ENCODE results near the gene KIAA1671. TPM values are rescaled to one million over a fixed set of nuclear protein-coding genes. Genes with fewer than 3 reads are reported as not detected.

Gene KIAA1671
- total RNA-seq, 1 donor from 2014 or later, result 62.1 TPM

GRCh38 chr22:25131198-25131887 lies 178.8 kb downstream of the KIAA1671 start:
- H3K27ac Mint-ChIP-seq, result no peak overlapping the region
- no peak for TF ChIP-seq CTCF (IDR thresholded peaks at IDR 0.05; ENCODE audit: unreplicated experiment)

GRCh38 chr22:25134028-25134427 lies 181.5 kb downstream of the KIAA1671 start:
- no peak for TF ChIP-seq CTCF (IDR thresholded peaks at IDR 0.05; ENCODE audit: unreplicated experiment)
- DNase-seq (ENCODE audit: low spot score, unreplicated experiment), result no peak
- H3K27ac Mint-ChIP-seq, result peak overlapping the region; percentile 45
- H3K27me3 Mint-ChIP-seq, result no peaks in the 10 kb centered on the region
- peaks cover 5% of the 10 kb centered on the region for H3K36me3 Mint-ChIP-seq (ENCODE audit: insufficient read depth)
- H3K9me3 Mint-ChIP-seq (ENCODE audit: low read depth), result peaks cover 4% of the 10 kb centered on the region
- H3K4me1 Mint-ChIP-seq (ENCODE audit: low read depth), result peaks cover 31% of the 10 kb centered on the region
- no peak overlapping the region for H3K4me3 Mint-ChIP-seq (ENCODE audit: low read depth)

More at GRCh38 chr22:25131198-25131887, 178.8 kb downstream of the KIAA1671 start:
- Mint-ChIP-seq H3K4me3 (ENCODE audit: low read depth) (no peak overlapping the region), H3K36me3 (ENCODE audit: insufficient read depth) (peaks cover 1% of the 10 kb centered on the region), H3K9me3 (ENCODE audit: low read depth) (no peaks in the 10 kb centered on the region), H3K4me1 (ENCODE audit: low read depth) (peaks cover 18% of the 10 kb centered on the region), H3K27me3 (no peaks in the 10 kb centered on the region)
- no peak for DNase-seq (ENCODE audit: low spot score, unreplicated experiment)

GRCh38 chr22:25134451-25134850 lies 181.9 kb downstream of the KIAA1671 start:
- H3K9me3 Mint-ChIP-seq (ENCODE audit: low read depth), result peaks cover 4% of the 10 kb centered on the region
- peak overlapping the region; percentile 45 for H3K27ac Mint-ChIP-seq
- H3K27me3 Mint-ChIP-seq, result no peaks in the 10 kb centered on the region
- H3K4me3 Mint-ChIP-seq (ENCODE audit: low read depth), result no peak overlapping the region
- no peak for DNase-seq (ENCODE audit: low spot score, unreplicated experiment)
- peaks cover 6% of the 10 kb centered on the region for H3K36me3 Mint-ChIP-seq (ENCODE audit: insufficient read depth)
- TF ChIP-seq CTCF (IDR thresholded peaks at IDR 0.05; ENCODE audit: unreplicated experiment), result no peak
- H3K4me1 Mint-ChIP-seq (ENCODE audit: low read depth), result peaks cover 31% of the 10 kb centered on the region

- Mint-ChIP-seq H3K4me3 (ENCODE audit: low read depth) (no peak overlapping the region), H3K27ac (peak overlapping the region; percentile 88), H3K4me1 (ENCODE audit: low read depth) (peaks cover 24% of the 10 kb centered on the region), H3K27me3 (no peaks in the 10 kb centered on the region), H3K9me3 (ENCODE audit: low read depth) (peaks cover 4% of the 10 kb centered on the region), H3K36me3 (ENCODE audit: insufficient read depth) (peaks cover 8% of the 10 kb centered on the region)
- DNase-seq (ENCODE audit: low spot score, unreplicated experiment), result no peak
- TF ChIP-seq CTCF (IDR thresholded peaks at IDR 0.05; ENCODE audit: unreplicated experiment), result no peak
Observed at GRCh38 chr22:25136953-25137576, 184.5 kb downstream of the KIAA1671 start.

- DNase-seq (ENCODE audit: low spot score, unreplicated experiment), result no peak
- no peaks in the 10 kb centered on the region for H3K27me3 Mint-ChIP-seq
- no peak for TF ChIP-seq CTCF (IDR thresholded peaks at IDR 0.05; ENCODE audit: unreplicated experiment)
Observed at GRCh38 chr22:25137577-25138525, 185.3 kb downstream of the KIAA1671 start.

More at GRCh38 chr22:25137577-25138525, 185.3 kb downstream of the KIAA1671 start:
- Mint-ChIP-seq H3K4me3 (ENCODE audit: low read depth) (no peak overlapping the region), H3K4me1 (ENCODE audit: low read depth) (peaks cover 22% of the 10 kb centered on the region), H3K36me3 (ENCODE audit: insufficient read depth) (peaks cover 8% of the 10 kb centered on the region), H3K27ac (peak overlapping the region; percentile 88), H3K9me3 (ENCODE audit: low read depth) (peaks cover 4% of the 10 kb centered on the region)
